Karpas-422 (cell line): ENCODE results near the gene SCN11A. TPM values are rescaled to one million over a fixed set of nuclear protein-coding genes. Genes with fewer than 3 reads are reported as not detected.
A peak's percentile ranks its signal among the peaks of the same experiment; 100 is the strongest.

Experiments used
- DNase-seq: peaks from one replicate; pipeline ENCODE4 v3.0.0-alpha.2; 2015
- H2AFZ ChIP-seq: fragments of 200-600 bp; sonication (generic); 2 replicates; pipeline ENCODE4 v1.6.1; 2014; ENCODE audit warnings: antibody characterized with exemption, low read length, mixed read lengths
- H3K27ac ChIP-seq: fragments of 200-600 bp; sonication (generic); 2 replicates; pipeline ENCODE4 v1.5.1; 2014; ENCODE audit warnings: mild to moderate bottlenecking, low read length, moderate library complexity
- H3K27me3 ChIP-seq: fragments of 200-600 bp; sonication (generic); 2 replicates; pipeline ENCODE4 v1.6.1; 2014; ENCODE audit warnings: low read length, mixed read lengths
- H3K36me3 ChIP-seq: fragments of 200-600 bp; sonication (generic); 2 replicates; pipeline ENCODE4 v1.6.1; 2014; ENCODE audit warnings: low read length, mixed read lengths; ENCODE audit not compliant: insufficient read depth
- H3K4me1 ChIP-seq: fragments of 200-600 bp; sonication (generic); 2 replicates; pipeline ENCODE4 v1.6.1; 2014; ENCODE audit warnings: mild to moderate bottlenecking, low read length, mixed read lengths
- H3K4me2 ChIP-seq: fragments of 200-600 bp; sonication (generic); 2 replicates; pipeline ENCODE4 v1.6.1; 2014; ENCODE audit warnings: low read length, low read depth, mild to moderate bottlenecking; ENCODE audit not compliant: poor library complexity, severe bottlenecking
- H3K4me3 ChIP-seq: fragments of 200-600 bp; sonication (generic); 2 replicates; pipeline ENCODE4 v1.5.1; 2014; ENCODE audit warnings: mild to moderate bottlenecking, antibody characterized with exemption, low read length, mixed read lengths
- H3K79me2 ChIP-seq: fragments of 200-600 bp; sonication (generic); 2 replicates; pipeline ENCODE4 v1.6.1; 2014; ENCODE audit warnings: mild to moderate bottlenecking, low read length, mixed read lengths
- H3K9ac ChIP-seq: fragments of 200-600 bp; sonication (generic); 2 replicates; pipeline ENCODE4 v1.6.0; 2014; ENCODE audit warnings: low read length
- H3K9me2 ChIP-seq: fragments of 200-600 bp; sonication (generic), shearing (Covaris generic); replicated peaks from 2 replicates; pipeline ENCODE4 v1.6.0; 2014; ENCODE audit warnings: mild to moderate bottlenecking, low read length, moderate library complexity; ENCODE audit not compliant: insufficient read depth
- H3K9me3 ChIP-seq: fragments of 300-700, 200-600 bp; sonication (generic); 2 replicates; pipeline ENCODE4 v1.6.1; 2014; ENCODE audit warnings: low read length, mixed read lengths
- H4K20me1 ChIP-seq: fragments of 200-600 bp; sonication (generic); 2 replicates; pipeline ENCODE4 v1.6.1; 2014; ENCODE audit warnings: mild to moderate bottlenecking, antibody characterized with exemption, low read length, low read depth; ENCODE audit not compliant: insufficient read depth
- total RNA-seq: library from RNA; depleted of rRNA; stranded (reverse); fragments of >200 nt; shearing (Covaris generic); gene quantifications from 2 replicates; pipeline ENCODE4 v1.2.3, GENCODE V29; 2014; ENCODE audit warnings: low replicate concordance; rRNA removed

The SCN11A gene
- 0.07 TPM in 1 of 2 replicates, not detected in the other for total RNA-seq

- DNase-seq: peak; percentile 96
- peak within 1 kb of the TSS; percentile 86 for H3K4me2 ChIP-seq
- H3K9me2 ChIP-seq: no peaks in the 10 kb centered on the region
- no peaks in the 10 kb centered on the region for H3K9me3 ChIP-seq
- H3K4me1 ChIP-seq: peaks cover 31% of the 10 kb centered on the region
- peaks cover 49% of the 10 kb centered on the region for H3K79me2 ChIP-seq
- H4K20me1 ChIP-seq: no peaks in the 10 kb centered on the region; the same call in 1 of the 2 replicates
- H3K9ac ChIP-seq: peak within 1 kb of the TSS; percentile 89
- H3K36me3 ChIP-seq: no peaks in the 10 kb centered on the region
- no peaks in the 10 kb centered on the region for H3K27me3 ChIP-seq
- H2AFZ ChIP-seq: peak within 1 kb of the TSS; percentile 95
- H3K27ac ChIP-seq: peak within 1 kb of the TSS; percentile 37; the same call in 1 of the 2 replicates
- H3K4me3 ChIP-seq: peak within 1 kb of the TSS; percentile 94
These were observed at the start of gene SCN11A, which contains the start of gene WDR48 for GRCh38 chr3:39051649-39052561. TSS of gene SCN11A (minus strand) at chr3:39051944. CDS start at chr3:38950362, 101,582 bp downstream. TSS of gene WDR48 (plus strand) at chr3:39052016. CDS start at chr3:39052026, 10 bp downstream.

- Histone ChIP-seq H3K27ac (0 out of 2 replicates have a peak overlapping the region, but pooled peaks have one; percentile 9), H3K9me3 (no peaks in the 10 kb centered on the region), H4K20me1 (no peaks in the 10 kb centered on the region), H3K9ac (no peak overlapping the region), H3K4me3 (no peak overlapping the region), H2AFZ (no peak overlapping the region), H3K79me2 (peaks cover 27% of the 10 kb centered on the region), H3K36me3 (peaks cover 15% of the 10 kb centered on the region), H3K4me2 (no peak overlapping the region), H3K4me1 (peaks cover 31% of the 10 kb centered on the region), H3K9me2 (no peaks in the 10 kb centered on the region), H3K27me3 (no peaks in the 10 kb centered on the region)
- peak; percentile 82 for DNase-seq
These were observed 49.4 kb upstream of the SCN11A start for GRCh38 chr3:39101022-39101689.

GRCh38 chr3:39100500-39100886, 48.7 kb upstream of the SCN11A start:
- peaks cover 22% of the 10 kb centered on the region for H3K36me3 ChIP-seq
- H3K9me2 ChIP-seq: no peaks in the 10 kb centered on the region
- DNase-seq: no peak

GRCh38 chr3:39099738-39100499, 48.2 kb upstream of the SCN11A start:
- Histone ChIP-seq H4K20me1 (no peaks in the 10 kb centered on the region), H3K27me3 (no peaks in the 10 kb centered on the region), H3K9me2 (no peaks in the 10 kb centered on the region), H3K27ac (no peak overlapping the region), H3K79me2 (peaks cover 15% of the 10 kb centered on the region), H3K9me3 (no peaks in the 10 kb centered on the region), H3K4me1 (peaks cover 18% of the 10 kb centered on the region), H2AFZ (no peak overlapping the region), H3K4me2 (no peak overlapping the region), H3K36me3 (peaks cover 26% of the 10 kb centered on the region), H3K9ac (no peak overlapping the region), H3K4me3 (no peak overlapping the region)
- DNase-seq: no peak

More at GRCh38 chr3:39100500-39100886, 48.7 kb upstream of the SCN11A start:
- no peaks in the 10 kb centered on the region for H4K20me1 ChIP-seq
- H3K79me2 ChIP-seq: peaks cover 21% of the 10 kb centered on the region
- H2AFZ ChIP-seq: no peak overlapping the region
- no peaks in the 10 kb centered on the region for H3K9me3 ChIP-seq
- no peak overlapping the region for H3K4me3 ChIP-seq
- peaks cover 24% of the 10 kb centered on the region for H3K4me1 ChIP-seq
- H3K4me2 ChIP-seq: no peak overlapping the region
- no peak overlapping the region for H3K27ac ChIP-seq
- no peaks in the 10 kb centered on the region for H3K27me3 ChIP-seq
- H3K9ac ChIP-seq: no peak overlapping the region

- Histone ChIP-seq H3K36me3 (peaks cover 26% of the 10 kb centered on the region), H3K4me3 (no peak overlapping the region), H3K4me1 (peaks cover 12% of the 10 kb centered on the region), H2AFZ (no peak overlapping the region), H4K20me1 (no peaks in the 10 kb centered on the region), H3K9ac (no peak overlapping the region), H3K27me3 (no peaks in the 10 kb centered on the region), H3K9me2 (no peaks in the 10 kb centered on the region), H3K9me3 (no peaks in the 10 kb centered on the region), H3K79me2 (peaks cover 8% of the 10 kb centered on the region), H3K4me2 (no peak overlapping the region), H3K27ac (no peak overlapping the region)
- DNase-seq: no peak
These were observed 47.5 kb upstream of the SCN11A start for GRCh38 chr3:39099242-39099641.

GRCh38 chr3:39098473-39099000, 46.8 kb upstream of the SCN11A start:
- no peaks in the 10 kb centered on the region for H3K27me3 ChIP-seq
- H4K20me1 ChIP-seq: no peaks in the 10 kb centered on the region
- H2AFZ ChIP-seq: no peak overlapping the region
- H3K9me3 ChIP-seq: no peaks in the 10 kb centered on the region
- no peak overlapping the region for H3K4me2 ChIP-seq
- H3K79me2 ChIP-seq: 0 out of 2 replicates have a peak, but pooled peaks cover 1% of the 10 kb centered on the region
- H3K36me3 ChIP-seq: peaks cover 26% of the 10 kb centered on the region
- no peaks in the 10 kb centered on the region for H3K9me2 ChIP-seq
- H3K4me3 ChIP-seq: no peak overlapping the region
- no peak overlapping the region for H3K27ac ChIP-seq
- peaks cover 5% of the 10 kb centered on the region for H3K4me1 ChIP-seq
- no peak for DNase-seq
- no peak overlapping the region for H3K9ac ChIP-seq

GRCh38 chr3:39097716-39098472, 46.1 kb upstream of the SCN11A start:
- peaks cover 26% of the 10 kb centered on the region for H3K36me3 ChIP-seq

More at GRCh38 chr3:39097716-39098472, 46.1 kb upstream of the SCN11A start:
- Histone ChIP-seq H3K4me3 (no peak overlapping the region), H3K4me2 (no peak overlapping the region), H4K20me1 (no peaks in the 10 kb centered on the region), H3K4me1 (no peaks in the 10 kb centered on the region; the same call in 1 of the 2 replicates), H3K27ac (no peak overlapping the region), H3K79me2 (no peaks in the 10 kb centered on the region), H3K9ac (no peak overlapping the region), H3K27me3 (no peaks in the 10 kb centered on the region), H2AFZ (no peak overlapping the region), H3K9me3 (no peaks in the 10 kb centered on the region), H3K9me2 (no peaks in the 10 kb centered on the region)
- no peak for DNase-seq
